ENCODE measurements around the gene ZFP1. TPM values are rescaled to one million over a fixed set of nuclear protein-coding genes. Genes with fewer than 3 reads are reported as not detected.

The ZFP1 gene
- polyA plus RNA-seq, 1 of the 3 experiments (the other 2 are of a cell fraction) = 3.0 TPM

DNA sequence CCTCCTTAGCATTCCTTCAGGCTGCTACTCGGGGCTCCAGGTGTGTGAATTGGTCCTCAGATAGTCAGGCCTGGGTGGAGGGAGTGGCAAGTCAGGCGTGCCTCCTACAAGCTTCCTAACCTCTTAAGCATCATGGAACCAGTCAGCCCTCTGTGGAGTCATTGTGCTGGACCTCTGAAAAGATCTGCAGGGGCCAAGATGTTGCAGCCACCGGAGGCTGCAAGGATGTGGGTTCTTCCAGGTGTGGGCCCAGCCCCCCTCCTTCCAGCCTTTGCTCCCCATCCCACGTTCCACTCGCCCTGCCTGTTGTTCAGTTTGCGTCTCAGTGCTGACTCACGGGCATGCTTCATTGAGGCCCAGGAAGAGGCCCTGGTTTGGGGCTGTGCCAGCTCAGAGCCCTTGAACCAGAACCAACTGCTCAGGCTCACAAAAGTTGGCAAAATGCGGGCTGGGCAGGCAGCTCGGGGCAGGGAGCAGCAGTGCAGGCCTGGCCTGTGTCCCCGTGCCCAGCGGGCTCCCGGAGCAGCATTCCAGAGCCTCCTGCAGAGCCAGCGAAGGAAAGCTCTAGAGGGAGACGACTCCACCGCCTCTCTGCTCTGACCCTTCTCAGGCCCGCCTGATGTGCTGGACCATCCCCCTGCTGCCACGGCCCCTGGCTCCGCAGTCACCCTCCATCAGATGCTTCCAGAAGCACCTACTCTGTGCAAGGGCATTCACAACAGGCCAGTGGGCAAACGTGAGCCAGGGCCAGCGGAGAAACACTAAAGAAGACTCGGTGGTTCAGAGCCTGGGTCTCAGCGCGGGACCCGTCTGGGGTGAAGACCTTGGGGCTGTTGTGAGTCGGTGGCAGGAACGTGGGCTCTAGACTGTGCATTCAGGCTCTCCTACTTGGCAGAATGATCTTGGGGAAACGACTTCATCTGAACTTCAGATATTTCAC lies 39.3 kb upstream of the ZFP1 start (continued):
- TF ChIP-seq MAX (IDR thresholded peaks at IDR 0.05; ENCODE audit: low read depth) (peak; percentile 97), SIN3A (IDR thresholded peaks at IDR 0.05; ENCODE audit: borderline replicate concordance, low read depth, low read length) (peak; percentile 50; the same call in 1 of the 2 replicates), EP300 (IDR thresholded peaks at IDR 0.05; ENCODE audit: borderline replicate concordance in 1 of 2, low read depth in 1 of 2, low read length in 1 of 2) (peak in 1 of 2 experiments; percentile 87; a peak in 1 of 4 replicates), YY1 (IDR thresholded peaks at IDR 0.05; ENCODE audit: low read depth) (peak; percentile 45; the same call in 1 of the 2 replicates), RAD21 (IDR thresholded peaks at IDR 0.05; ENCODE audit: low read length) (no peak), RXRA (IDR thresholded peaks at IDR 0.05; ENCODE audit: borderline replicate concordance, low read depth) (no peak; the same call in 1 of the 2 replicates), ZBTB33 (IDR thresholded peaks at IDR 0.05; ENCODE audit: borderline replicate concordance, low read depth) (no peak), EZH2phosphoT487 (IDR thresholded peaks at IDR 0.05; ENCODE audit: borderline replicate concordance, low read depth) (no peak), USF2 (IDR thresholded peaks at IDR 0.05; ENCODE audit: borderline replicate concordance, low read depth, low read length) (no peak), TEAD4 (IDR thresholded peaks at IDR 0.05; ENCODE audit: borderline replicate concordance, insufficient read depth) (peak; percentile 54; the same call in 1 of the 2 replicates), CHD2 (IDR thresholded peaks at IDR 0.05; ENCODE audit: low read length, partially characterized antibody) (no peak), POLR2AphosphoS5 (IDR thresholded peaks at IDR 0.05; ENCODE audit: low read depth, low read length) (peak; percentile 75; the same call in 1 of the 2 replicates), FOSL2 (IDR thresholded peaks at IDR 0.05; ENCODE audit: borderline replicate concordance, low read depth) (peak; percentile 95), RCOR1 (IDR thresholded peaks at IDR 0.05; ENCODE audit: low read length) (no peak)

DNA sequence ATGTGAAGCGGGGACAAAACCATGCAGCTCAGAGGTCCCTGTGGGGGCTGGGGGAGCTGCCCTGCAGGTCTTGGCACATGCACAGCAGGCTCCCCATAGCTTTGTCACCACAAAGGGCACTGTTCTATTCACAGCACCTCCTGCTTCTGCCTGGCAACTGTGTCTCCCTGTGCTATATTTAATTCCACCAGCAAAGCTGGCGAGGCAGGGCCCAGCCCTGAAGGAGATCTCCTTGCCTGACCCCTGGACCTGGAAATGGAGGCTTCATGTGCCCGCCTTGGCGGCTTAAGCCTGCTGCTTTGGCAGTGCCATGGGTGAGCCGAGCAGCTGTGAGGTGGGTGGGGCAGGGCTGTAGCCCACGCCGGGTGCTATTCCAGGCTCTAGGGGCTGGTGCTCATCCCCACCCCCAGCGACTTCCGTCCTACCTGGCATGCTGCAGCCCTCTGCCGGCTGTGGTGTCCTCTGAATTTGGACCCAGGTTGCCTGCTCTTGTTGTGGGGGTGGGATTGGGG lies 38.5 kb upstream of the ZFP1 start:
- Histone ChIP-seq H3K27me3 (ENCODE audit: insufficient read depth) (no peaks in the 10 kb centered on the region), H2AFZ (ENCODE audit: low read depth) (no peak overlapping the region), H3K4me3 (ENCODE audit: low read depth in 2 of 2, low read length in 1 of 2) (no peak overlapping the region; a peak in 2 of 4 replicates), H3K9ac (peak overlapping the region; percentile 48; the same call in 1 of the 2 replicates), H3K4me2 (peak overlapping the region; percentile 74), H3K36me3 (replicated peaks in 1 of 2; ENCODE audit: control insufficient read depth in 1 of 2, insufficient read depth in 2 of 2, low read length in 1 of 2) (no peaks in the 10 kb centered on the region), H3K27ac (ENCODE audit: low read depth in 2 of 2, low read length in 1 of 2) (peak overlapping the region; percentile 73 to 86), H3K4me1 (ENCODE audit: control insufficient read depth in 1 of 2, insufficient read depth in 2 of 2, low read depth in 1 of 2, low read length in 1 of 2) (peaks cover 41 to 61% of the 10 kb centered on the region in 2 experiments; a peak in 3 of 4 replicates), H3K79me2 (ENCODE audit: insufficient read depth) (no peaks in the 10 kb centered on the region), H3K9me3 (no peaks in the 10 kb centered on the region), H4K20me1 (ENCODE audit: insufficient read depth) (no peaks in the 10 kb centered on the region), H3F3A (replicated peaks; ENCODE audit: insufficient read depth) (peaks cover 25% of the 10 kb centered on the region), H3K9me2 (no peaks in the 10 kb centered on the region)
- ChIA-PET POLR2A (interaction anchor here (2.3 kb wide), 1 partner anchor 111 kb away, joined by 12 read pairs; the partner anchor contains the start of gene ZNRF1), CTCF (interaction anchor here (0.6 to 8.5 kb wide), 12 partner anchors 10 to 334 kb away, joined by 3 to 182 read pairs (median 8); partner anchors contain the start of gene ZNRF1)
- TF ChIP-seq GATA2 (CRISPR knock-in tag; IDR thresholded peaks at IDR 0.05) (no peak), GABPA (IDR thresholded peaks at IDR 0.05; ENCODE audit: low read depth) (no peak), YY1 (IDR thresholded peaks at IDR 0.05; ENCODE audit: low read depth) (no peak), EZH2phosphoT487 (IDR thresholded peaks at IDR 0.05; ENCODE audit: borderline replicate concordance, low read depth) (no peak), NRF1 (IDR thresholded peaks at IDR 0.05; ENCODE audit: low read depth, low read length) (no peak), FOXJ3 (CRISPR knock-in tag; IDR thresholded peaks at IDR 0.05) (no peak), TCF12 (IDR thresholded peaks at IDR 0.05) (no peak)
- TF ChIP-seq, protein P1, sequence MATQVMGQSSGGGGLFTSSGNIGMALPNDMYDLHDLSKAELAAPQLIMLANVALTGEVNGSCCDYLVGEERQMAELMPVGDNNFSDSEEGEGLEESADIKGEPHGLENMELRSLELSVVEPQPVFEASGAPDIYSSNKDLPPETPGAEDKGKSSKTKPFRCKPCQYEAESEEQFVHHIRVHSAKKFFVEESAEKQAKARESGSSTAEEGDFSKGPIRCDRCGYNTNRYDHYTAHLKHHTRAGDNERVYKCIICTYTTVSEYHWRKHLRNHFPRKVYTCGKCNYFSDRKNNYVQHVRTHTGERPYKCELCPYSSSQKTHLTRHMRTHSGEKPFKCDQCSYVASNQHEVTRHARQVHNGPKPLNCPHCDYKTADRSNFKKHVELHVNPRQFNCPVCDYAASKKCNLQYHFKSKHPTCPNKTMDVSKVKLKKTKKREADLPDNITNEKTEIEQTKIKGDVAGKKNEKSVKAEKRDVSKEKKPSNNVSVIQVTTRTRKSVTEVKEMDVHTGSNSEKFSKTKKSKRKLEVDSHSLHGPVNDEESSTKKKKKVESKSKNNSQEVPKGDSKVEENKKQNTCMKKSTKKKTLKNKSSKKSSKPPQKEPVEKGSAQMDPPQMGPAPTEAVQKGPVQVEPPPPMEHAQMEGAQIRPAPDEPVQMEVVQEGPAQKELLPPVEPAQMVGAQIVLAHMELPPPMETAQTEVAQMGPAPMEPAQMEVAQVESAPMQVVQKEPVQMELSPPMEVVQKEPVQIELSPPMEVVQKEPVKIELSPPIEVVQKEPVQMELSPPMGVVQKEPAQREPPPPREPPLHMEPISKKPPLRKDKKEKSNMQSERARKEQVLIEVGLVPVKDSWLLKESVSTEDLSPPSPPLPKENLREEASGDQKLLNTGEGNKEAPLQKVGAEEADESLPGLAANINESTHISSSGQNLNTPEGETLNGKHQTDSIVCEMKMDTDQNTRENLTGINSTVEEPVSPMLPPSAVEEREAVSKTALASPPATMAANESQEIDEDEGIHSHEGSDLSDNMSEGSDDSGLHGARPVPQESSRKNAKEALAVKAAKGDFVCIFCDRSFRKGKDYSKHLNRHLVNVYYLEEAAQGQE (IDR thresholded peaks at IDR 0.05; ENCODE audit: low read depth, low read length) = no peak
- WGBS (ENCODE audit: low lambda C conversion rate) = no CpG with 5 or more reads among the region's 10 CpGs
- no peak for DNase-seq

All from SK-N-SH (cell line).